Stimulated activated CD4-positive, alpha-beta T cell treated with anti-CD3 and anti-CD28 coated beads, Interleukin-2, amount 100 ng/mL, for 48 hours (primary cell): ENCODE measurements around the gene RHEX.

Experiments used
- DNase-seq, 2 donors: peaks; one replicate each; pipeline ENCODE4 v3.0.0-alpha.2; 2020

The RHEX gene

GRCh38 chr1:206120406-206120805, 67.4 kb downstream of the RHEX start:
- no peak for DNase-seq

DNA sequence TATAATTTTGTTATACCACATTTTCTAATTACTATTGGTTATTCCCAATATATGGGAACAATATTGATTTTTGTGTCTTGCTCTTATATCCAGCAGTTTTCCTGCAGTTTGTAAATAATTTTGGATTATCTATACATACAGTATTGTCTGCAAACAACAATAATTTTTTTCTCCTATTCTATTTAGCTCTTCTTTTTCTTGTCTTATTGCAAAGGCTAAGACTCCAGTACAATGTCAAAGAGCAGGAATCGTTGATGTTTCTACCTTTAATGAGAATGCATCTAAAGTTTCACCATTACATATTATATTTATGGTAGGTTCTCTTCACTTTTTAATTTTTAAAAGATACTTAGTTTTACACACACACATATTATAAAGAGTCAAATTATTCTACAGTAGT, 68.3 kb downstream of the RHEX start:
- DNase-seq = no peak

GRCh38 chr1:206122686-206123085, 69.7 kb downstream of the RHEX start:
- DNase-seq = no peak

- DNase-seq = no peak
Measured at GRCh38 chr1:206125346-206125745, 72.4 kb downstream of the RHEX start.

GRCh38 chr1:206127336-206127735, 74.4 kb downstream of the RHEX start:
- DNase-seq = no peak

DNA sequence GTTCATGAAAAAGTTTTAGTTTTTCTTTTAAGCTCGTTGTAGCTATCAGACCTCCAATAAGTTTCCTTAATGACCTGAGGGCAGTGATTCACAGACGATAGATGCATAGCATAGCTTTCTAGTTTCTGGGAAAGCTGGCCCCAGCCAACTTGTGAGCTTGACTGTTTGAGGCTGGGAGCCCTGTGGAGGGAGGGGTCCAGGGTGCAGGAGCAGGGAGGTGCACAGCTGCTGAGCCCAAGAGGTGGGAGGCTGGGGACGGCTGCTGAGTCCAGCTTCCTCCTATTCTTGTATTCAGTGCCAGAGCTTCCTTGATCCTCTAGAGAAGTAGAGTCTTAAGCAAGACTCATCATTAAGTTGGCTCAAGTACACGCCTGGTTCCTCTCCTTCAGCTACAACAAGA, 75.2 kb downstream of the RHEX start:
- no peak for DNase-seq

GRCh38 chr1:206131037-206131436, 78.1 kb downstream of the RHEX start:
- no peak for DNase-seq

DNA sequence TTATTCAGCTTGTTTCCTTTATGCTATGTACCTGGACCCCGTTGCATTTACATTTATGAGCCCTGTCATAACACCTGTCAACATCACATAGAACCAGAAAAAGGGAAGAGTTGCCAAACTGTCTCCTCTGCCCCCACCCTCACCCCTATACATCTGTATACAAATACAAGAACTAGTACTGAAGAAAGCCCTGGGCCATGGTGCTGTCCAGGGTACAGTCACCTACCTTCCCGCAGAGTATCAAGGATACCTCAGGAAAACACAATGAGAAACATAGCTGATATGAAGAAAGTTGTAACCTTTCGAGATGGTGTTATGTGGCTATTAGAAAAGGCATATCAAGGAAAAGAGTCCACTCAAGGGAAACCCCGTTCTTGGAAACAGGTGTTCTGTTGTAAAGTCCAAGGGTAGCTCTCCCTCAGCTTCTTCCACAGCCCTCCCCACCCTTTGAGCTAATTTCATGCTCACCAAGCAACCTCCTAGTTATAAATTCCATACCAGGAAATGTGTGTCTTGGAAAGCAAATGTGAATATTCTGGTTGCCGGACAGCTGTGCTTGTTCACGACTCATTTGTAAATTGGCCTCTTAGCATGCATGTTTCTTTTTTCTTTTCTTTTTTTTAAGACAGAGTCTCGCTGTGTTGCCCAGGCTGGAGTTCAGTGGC, 80.9 kb downstream of the RHEX start:
- no peak for DNase-seq

DNA sequence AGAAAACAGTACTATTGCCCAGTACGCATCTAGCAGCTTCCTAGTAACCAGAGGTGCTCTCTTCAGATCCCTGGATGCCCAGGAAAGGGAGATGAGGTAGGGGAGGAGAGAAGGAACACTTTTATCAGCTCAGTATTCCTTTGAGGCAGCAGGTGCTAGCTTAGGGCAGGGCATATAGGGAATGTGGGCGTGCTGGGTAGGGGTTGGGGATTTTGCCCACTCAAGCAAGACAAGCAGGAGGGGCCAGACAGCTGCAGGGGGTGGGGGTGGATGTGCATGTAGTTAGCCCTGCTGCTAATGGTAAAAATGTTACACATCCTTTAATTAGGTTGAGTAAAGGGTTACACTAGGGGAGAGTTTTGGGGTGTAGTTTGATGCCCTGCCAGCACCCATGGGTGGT, 82.3 kb downstream of the RHEX start:
- no peak for DNase-seq

GRCh38 chr1:206136241-206136640, 83.3 kb downstream of the RHEX start:
- no peak for DNase-seq

GRCh38 chr1:206142011-206142410, 89.0 kb downstream of the RHEX start:
- no peak for DNase-seq

GRCh38 chr1:206142770-206143169, 89.8 kb downstream of the RHEX start:
- no peak for DNase-seq

GRCh38 chr1:206143537-206144172, 90.7 kb downstream of the RHEX start:
- no peak for DNase-seq

DNA sequence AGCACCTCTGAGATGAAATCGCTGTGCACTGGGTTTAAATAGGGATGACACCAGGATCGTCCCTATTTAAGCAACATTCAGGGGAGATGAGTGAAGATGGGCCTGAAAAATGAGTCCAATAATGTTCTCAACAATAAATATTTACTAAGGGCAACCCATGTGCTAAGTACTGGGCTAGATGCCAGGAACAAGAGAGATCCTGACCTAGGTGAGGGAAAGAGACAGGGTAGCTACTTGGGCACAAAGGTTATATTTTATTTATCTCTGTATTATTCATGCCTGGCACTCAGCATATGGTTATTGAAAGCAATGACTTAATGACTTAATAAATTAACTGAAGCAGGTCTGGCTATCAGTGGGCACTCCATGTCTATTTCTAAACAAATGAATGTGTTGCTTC, 91.6 kb downstream of the RHEX start:
- no peak for DNase-seq

- no peak for DNase-seq
Measured at GRCh38 chr1:206145771-206146290, 92.9 kb downstream of the RHEX start.
